Measurements from ENCODE around the gene IFNA4. TPM values are rescaled to one million over a fixed set of nuclear protein-coding genes. Genes with fewer than 3 reads are reported as not detected.

IFNA4 gene
- total RNA-seq: not detected in 2 replicates

DNA sequence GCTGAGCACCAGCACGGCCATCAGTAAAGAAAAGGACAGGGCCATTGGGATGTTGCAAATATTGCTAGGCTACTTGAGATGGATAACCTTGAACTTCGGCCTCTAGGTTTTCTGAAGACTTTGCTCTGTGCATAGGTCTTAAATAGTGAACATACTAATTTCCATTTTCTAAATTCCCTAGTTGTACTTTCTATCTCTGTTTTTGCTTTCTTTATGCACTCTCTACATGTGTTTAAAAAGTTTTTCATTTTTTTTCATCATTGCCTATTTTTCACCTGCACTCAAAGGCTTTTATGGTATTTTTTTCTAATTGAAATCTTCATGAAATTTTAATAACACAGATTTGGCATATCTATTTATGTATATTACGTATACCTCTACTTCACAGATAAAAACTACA lies at the start of gene IFNA4:
Gene IFNA4 (minus strand): TSS at position 101 of the 400 bp plus-strand sequence. CDS start 56 bp downstream, at position 45.

DNA sequence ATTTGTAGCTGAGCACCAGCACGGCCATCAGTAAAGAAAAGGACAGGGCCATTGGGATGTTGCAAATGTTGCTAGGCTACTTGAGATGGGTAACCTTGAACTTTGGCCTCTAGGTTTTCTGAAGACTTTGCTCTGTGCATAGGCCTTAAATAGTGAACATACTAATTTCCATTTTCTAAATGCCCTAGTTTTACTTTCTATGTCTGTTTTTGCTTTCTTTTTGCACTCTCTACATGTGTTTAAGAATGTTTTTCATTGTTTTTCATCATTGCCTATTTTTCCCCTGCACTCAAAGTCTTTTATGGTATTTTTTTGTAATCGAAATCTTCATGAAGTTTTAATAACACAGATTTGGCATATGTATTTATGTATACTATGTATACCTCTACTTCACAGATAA lies 40.7 kb upstream of the IFNA4 start, which contains the start of gene IFNA17:
Gene IFNA17 (minus strand): TSS at position 101 of the 400 bp plus-strand sequence. CDS start 49 bp downstream, at position 52.

DNA sequence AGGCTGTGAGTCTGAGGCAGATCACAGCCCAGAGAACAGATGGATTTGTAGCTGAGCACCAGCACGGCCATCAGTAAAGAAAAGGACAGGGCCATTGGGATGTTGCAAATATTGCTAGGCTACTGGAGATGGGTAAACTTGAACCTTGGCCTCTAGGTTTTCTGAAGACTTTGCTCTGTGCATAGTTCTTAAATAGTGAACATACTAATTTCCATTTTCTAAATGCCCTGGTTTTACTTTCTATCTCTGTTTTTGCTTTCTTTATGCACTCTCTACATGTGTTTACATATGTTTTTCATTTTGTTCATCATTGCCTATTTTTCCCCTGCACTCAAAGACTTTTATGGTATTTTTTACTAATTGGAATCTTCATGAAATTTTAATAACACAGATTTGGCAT lies 29.8 kb upstream of the IFNA4 start, which contains the start of gene IFNA16:
Gene IFNA16 (minus strand): TSS at position 101 of the 400 bp plus-strand sequence. CDS start 6 bp downstream, at position 95.

DNA sequence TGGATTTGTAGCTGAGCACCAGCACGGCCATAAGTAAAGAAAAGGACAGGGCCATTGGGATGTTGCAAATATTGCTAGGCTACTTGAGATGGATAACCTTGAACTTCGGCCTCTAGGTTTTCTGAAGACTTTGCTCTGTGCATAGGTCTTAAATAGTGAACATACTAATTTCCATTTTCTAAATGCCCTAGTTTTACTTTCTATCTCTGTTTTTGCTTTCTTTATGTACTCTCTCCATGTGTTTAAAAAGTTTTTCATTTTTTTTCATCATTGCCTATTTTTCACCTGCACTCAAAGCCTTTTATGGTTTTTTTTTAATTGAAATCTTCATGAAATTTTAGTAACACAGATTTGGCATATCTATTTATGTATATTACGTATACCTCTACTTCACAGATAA lies 19.7 kb upstream of the IFNA4 start, which contains the start of gene IFNA10:
Gene IFNA10 (minus strand): TSS at position 101 of the 400 bp plus-strand sequence. CDS start 46 bp downstream, at position 55.

DNA sequence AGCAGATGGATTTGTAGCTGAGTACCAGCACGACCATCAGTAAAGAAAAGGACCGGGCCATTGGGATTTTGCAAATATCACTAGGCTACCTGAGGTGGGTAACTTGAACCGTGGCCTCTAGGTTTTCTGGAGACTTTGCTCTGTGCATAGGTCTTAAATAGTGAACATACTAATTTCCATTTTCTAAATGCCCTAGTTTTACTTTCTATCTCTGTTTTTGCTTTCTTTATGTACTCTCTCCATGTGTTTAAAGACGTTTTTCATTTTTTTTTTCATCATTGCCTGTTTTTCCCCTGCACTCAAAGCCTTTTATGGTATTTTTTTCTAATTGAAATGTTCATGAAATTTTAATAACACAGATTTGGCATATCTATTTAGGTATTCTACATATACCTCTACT lies 14.7 kb upstream of the IFNA4 start, which contains the start of gene IFNA7:
Gene IFNA7 (minus strand): TSS at position 101 of the 400 bp plus-strand sequence. CDS start 40 bp downstream, at position 61.

DNA sequence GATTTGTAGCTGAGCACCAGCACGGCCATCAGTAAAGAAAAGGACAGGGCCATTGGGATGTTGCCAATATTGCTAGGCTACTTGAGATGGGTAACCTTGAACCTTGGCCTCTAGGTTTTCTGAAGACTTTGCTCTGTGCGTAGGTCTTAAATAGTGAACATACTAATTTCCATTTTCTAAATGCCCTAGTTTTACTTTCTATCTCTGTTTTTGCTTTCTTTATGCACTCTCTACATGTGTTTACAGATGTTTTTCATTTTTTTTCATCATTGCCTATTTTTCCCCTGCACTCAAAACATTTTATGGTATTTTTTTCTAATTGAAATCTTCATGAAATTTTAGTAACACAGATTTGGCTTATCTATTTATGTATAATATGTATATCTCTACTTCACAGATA lies 20.8 kb downstream of the IFNA4 start, which contains the start of gene IFNA21:
Gene IFNA21 (minus strand): TSS at position 101 of the 400 bp plus-strand sequence. CDS start 48 bp downstream, at position 53.

DNA sequence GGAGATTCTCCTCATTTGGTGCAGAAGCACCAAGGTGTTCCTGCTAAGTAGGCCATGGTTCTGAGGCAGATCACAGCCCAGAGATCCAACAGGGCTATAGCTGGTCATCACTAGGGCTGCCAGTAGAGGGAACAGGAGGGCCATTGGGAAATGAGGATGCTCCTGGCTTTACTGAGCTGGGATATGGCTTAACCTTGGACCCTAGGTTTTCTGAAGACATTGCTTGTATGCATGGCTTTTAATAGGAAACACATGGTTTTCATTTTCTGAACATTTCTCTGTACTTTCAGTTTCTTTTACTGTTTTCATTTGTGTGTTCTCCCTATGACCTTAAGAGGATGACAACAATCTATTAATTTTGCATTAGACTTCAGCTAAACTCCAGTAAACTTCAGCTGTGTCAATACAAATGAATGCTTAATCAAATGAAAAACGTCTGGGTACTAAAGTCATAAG lies 45.9 kb downstream of the IFNA4 start, which contains the start of gene IFNW1:
Gene IFNW1 (minus strand): TSS at position 406 of the 456 bp plus-strand sequence. CDS start 262 bp downstream, at position 144.

Other genes starting within 250 kb of the IFNA4 start
- 2.3 and 3.4 TPM in 2 replicates for gene HACD4, start 155.9 kb downstream of the IFNA4 start, total RNA-seq
- gene IFNB1, start 109.6 kb downstream of the IFNA4 start, total RNA-seq: not detected in 2 replicates
- not detected in 2 replicates for gene IFNW1, start 45.8 kb downstream of the IFNA4 start, total RNA-seq
- not detected in 2 replicates for gene IFNA21, start 20.9 kb downstream of the IFNA4 start, total RNA-seq
- gene IFNA7, start 14.6 kb upstream of the IFNA4 start, total RNA-seq: not detected in 2 replicates
- not detected in 2 replicates for gene IFNA10, start 19.6 kb upstream of the IFNA4 start, total RNA-seq
- gene IFNA16, start 29.7 kb upstream of the IFNA4 start, total RNA-seq: not detected in 2 replicates
- not detected in 2 replicates for gene IFNA17, start 40.6 kb upstream of the IFNA4 start, total RNA-seq
- gene IFNA14, start 52.4 kb upstream of the IFNA4 start, total RNA-seq: not detected in 2 replicates
- gene IFNA5, start 117.7 kb upstream of the IFNA4 start, total RNA-seq: not detected in 2 replicates
- 15.2 and 17.8 TPM in 2 replicates for gene KLHL9, start 147.8 kb upstream of the IFNA4 start, total RNA-seq
- gene IFNA6, start 163.3 kb upstream of the IFNA4 start, total RNA-seq: not detected in 2 replicates
- not detected in 2 replicates for gene IFNA13, start 180.5 kb upstream of the IFNA4 start, total RNA-seq
- gene IFNA2, start 197.8 kb upstream of the IFNA4 start, total RNA-seq: not detected in 2 replicates
- not detected in 2 replicates for gene IFNA8, start 221.5 kb upstream of the IFNA4 start, total RNA-seq